AG09309 (cell line): ENCODE measurements around the gene ST7.

Experiments
- DNase-seq: peaks from one replicate; pipeline ENCODE4 v3.0.0-alpha.2; 2010; ENCODE audit warnings: low read depth
- H3K4me3 ChIP-seq: 2 replicates; pipeline ENCODE4 v1.5.1; 2011; ENCODE audit warnings: mild to moderate bottlenecking, low read depth, low read length, moderate library complexity; ENCODE audit not compliant: control insufficient read depth
- CTCF ChIP-seq: IDR thresholded peaks from 2 replicates; pipeline ENCODE4 v1.5.1; 2011; ENCODE audit warnings: mild to moderate bottlenecking, low read depth, low read length, inconsistent platforms; ENCODE audit not compliant: insufficient read depth, control insufficient read depth; ENCODE audit errors: missing control alignments

ST7 gene

GRCh38 chr7:117210397-117210796 is 257.1 kb downstream of the ST7 start:
- no peak for TF ChIP-seq CTCF
- no peak for DNase-seq

GRCh38 chr7:117210908-117211307 is 257.6 kb downstream of the ST7 start:
- no peak overlapping the region for H3K4me3 ChIP-seq
- DNase-seq, result no peak
- no peak for TF ChIP-seq CTCF

More at GRCh38 chr7:117210397-117210796, 257.1 kb downstream of the ST7 start:
- no peak overlapping the region for H3K4me3 ChIP-seq

- no peak for DNase-seq
- no peak for TF ChIP-seq CTCF
- no peak overlapping the region for H3K4me3 ChIP-seq
Measured at GRCh38 chr7:117211614-117212013, 258.3 kb downstream of the ST7 start.

- no peak overlapping the region for H3K4me3 ChIP-seq
- peak; percentile 93 for TF ChIP-seq CTCF
- peak; percentile 48 for DNase-seq
Measured at GRCh38 chr7:117212969-117213877, 259.9 kb downstream of the ST7 start.

- no peak for TF ChIP-seq CTCF
- no peak overlapping the region for H3K4me3 ChIP-seq
- DNase-seq, result no peak
Measured at GRCh38 chr7:117216010-117216409, 262.7 kb downstream of the ST7 start.

- no peak for TF ChIP-seq CTCF
- no peak overlapping the region for H3K4me3 ChIP-seq
- DNase-seq, result no peak
Measured at GRCh38 chr7:117216436-117217069, 263.3 kb downstream of the ST7 start.
